Glomerular visceral epithelial cell (primary cell): Measurements from ENCODE around the gene FGF5.

ENCODE experiments used
- DNase-seq: peaks from one replicate; pipeline ENCODE4 v3.0.0-alpha.2; 2016; ENCODE audit errors: extremely low spot score

Gene FGF5

GRCh38 chr4:80336582-80336981 is 70.1 kb downstream of the FGF5 start:
- peak; percentile 52 for DNase-seq

GRCh38 chr4:80340036-80340435 is 73.6 kb downstream of the FGF5 start:
- no peak for DNase-seq
